ENCODE measurements around the gene SCO2. TPM values are rescaled to one million over a fixed set of nuclear protein-coding genes. Genes with fewer than 3 reads are reported as not detected.
A peak's percentile ranks its signal among the peaks of the same experiment; 100 is the strongest.

SCO2 gene
- total and polyA plus RNA-seq, 11 donors = 0.67 to 2.6 (median 1.1) TPM; not detected in 6

DNA sequence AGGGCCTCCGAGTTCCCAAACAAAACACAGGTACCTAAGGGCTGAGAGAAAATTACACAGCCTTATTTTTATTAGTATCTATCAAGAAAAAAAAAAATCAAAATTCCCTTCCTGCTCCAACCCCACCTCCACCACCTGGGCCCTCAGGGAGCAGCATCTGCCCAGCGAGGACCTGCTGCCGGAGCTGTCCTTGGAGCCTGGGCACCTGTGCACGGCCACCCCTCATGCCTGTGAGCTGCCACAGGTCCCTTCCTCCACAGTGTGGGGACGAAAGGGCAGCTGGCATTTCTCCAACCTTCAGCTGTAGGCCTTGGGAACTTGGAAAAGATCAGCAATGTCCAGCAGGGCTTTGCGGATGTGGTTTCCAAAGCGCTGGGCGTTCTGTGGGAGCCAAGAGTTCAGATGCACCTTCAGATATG lies 43.7 kb upstream of the SCO2 start:
- no peaks in the 10 kb centered on the region for H3K9me3 ChIP-seq
- H3K27ac ChIP-seq = no peak overlapping the region
- H3K36me3 ChIP-seq = peaks cover 0 to 69% (median 63%) of the 10 kb centered on the region in 9 donors
- peaks cover 0 to 26% (median 0%) of the 10 kb centered on the region in 12 donors for H3K4me1 ChIP-seq
- WGBS, 4 donors = 66 to 79% (median 76%) methylated on average over 8 of the region's 8 CpGs
- intact Hi-C loops (cut with DNase I) = no loop called here
- no peak overlapping the region for H3K4me3 ChIP-seq
- ATAC-seq = peak in 1 of 4 donors; percentile 7
- no peak for DNase-seq
- H3K27me3 ChIP-seq = no peaks in the 10 kb centered on the region
- TF ChIP-seq, protein P1, sequence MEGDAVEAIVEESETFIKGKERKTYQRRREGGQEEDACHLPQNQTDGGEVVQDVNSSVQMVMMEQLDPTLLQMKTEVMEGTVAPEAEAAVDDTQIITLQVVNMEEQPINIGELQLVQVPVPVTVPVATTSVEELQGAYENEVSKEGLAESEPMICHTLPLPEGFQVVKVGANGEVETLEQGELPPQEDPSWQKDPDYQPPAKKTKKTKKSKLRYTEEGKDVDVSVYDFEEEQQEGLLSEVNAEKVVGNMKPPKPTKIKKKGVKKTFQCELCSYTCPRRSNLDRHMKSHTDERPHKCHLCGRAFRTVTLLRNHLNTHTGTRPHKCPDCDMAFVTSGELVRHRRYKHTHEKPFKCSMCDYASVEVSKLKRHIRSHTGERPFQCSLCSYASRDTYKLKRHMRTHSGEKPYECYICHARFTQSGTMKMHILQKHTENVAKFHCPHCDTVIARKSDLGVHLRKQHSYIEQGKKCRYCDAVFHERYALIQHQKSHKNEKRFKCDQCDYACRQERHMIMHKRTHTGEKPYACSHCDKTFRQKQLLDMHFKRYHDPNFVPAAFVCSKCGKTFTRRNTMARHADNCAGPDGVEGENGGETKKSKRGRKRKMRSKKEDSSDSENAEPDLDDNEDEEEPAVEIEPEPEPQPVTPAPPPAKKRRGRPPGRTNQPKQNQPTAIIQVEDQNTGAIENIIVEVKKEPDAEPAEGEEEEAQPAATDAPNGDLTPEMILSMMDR (IDR thresholded peaks at IDR 0.05) = no peak
- TF ChIP-seq POLR2A (IDR thresholded peaks at IDR 0.05) = no peak

DNA sequence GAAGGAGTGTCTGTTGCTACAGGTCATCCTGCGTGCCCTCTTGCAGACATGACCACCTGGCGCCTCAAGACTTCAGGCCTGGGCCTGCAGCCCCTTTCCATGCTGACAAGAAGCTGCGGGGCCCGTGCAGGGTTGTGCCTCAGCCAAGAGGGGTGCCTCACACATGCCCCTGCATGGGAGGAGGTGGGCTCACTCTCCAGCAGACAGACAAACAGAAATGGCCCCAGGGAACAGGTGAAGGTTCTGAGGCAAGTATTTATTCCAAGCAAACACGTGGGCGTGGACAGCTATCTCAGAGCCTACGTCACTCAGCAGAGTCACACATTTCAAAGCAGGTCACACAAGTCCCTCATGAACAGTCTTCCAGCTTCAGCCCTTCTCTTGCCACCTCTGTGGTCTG lies 43.2 kb upstream of the SCO2 start:
- DNase-seq = no peak
- H3K9me3 ChIP-seq = no peaks in the 10 kb centered on the region
- peaks cover 0 to 26% (median 1%) of the 10 kb centered on the region in 12 donors for H3K4me1 ChIP-seq
- intact Hi-C loops (cut with DNase I) = no loop called here
- 67 to 81% (median 79%) methylated on average over 6 to 7 of the region's 7 CpGs for WGBS, 4 donors
- no peaks in the 10 kb centered on the region for H3K27me3 ChIP-seq
- ATAC-seq = peak in 2 of 4 donors; percentile 18 to 29
- H3K4me3 ChIP-seq = no peak overlapping the region
- no peak overlapping the region for H3K27ac ChIP-seq
- H3K36me3 ChIP-seq = peaks cover 0 to 65% (median 59%) of the 10 kb centered on the region in 9 donors
- no peak for TF ChIP-seq POLR2A (IDR thresholded peaks at IDR 0.05)
- TF ChIP-seq, protein P1 (IDR thresholded peaks at IDR 0.05) = no peak

DNA sequence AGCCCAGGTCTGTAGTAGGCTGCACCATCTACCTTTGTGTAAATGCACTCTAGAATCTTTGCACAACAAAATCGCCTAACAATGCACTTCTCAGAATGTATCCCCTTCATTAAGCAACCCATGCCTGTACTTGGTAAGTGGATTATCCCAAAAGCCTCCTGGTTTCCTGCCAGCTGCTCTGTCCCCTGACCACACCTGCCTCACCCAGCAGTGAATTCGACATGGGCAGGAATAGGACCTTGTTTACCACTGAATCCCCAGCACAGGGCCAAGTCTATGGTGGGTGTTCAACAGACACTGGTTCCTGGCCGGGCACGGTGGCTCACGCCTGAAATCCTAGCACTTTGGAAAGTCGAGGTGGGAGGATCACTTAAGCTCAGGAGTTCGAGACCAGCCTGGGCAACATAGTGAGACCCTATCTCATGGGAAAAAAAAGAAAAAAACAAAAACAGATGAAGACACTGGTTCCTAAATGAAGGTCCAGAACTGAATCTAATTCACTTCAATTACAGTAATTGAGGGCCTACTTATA lies 42.4 kb upstream of the SCO2 start:
- TF ChIP-seq POLR2A (IDR thresholded peaks at IDR 0.05) = no peak
- TF ChIP-seq, protein P1 (IDR thresholded peaks at IDR 0.05) = no peak
- intact Hi-C loops (cut with DNase I) = no loop called here
- no peak overlapping the region for H3K4me3 ChIP-seq
- WGBS, 4 donors = 88 to 94% (median 93%) methylated on average over 7 of the region's 7 CpGs
- H3K9me3 ChIP-seq = no peaks in the 10 kb centered on the region
- no peaks in the 10 kb centered on the region for H3K27me3 ChIP-seq
- H3K36me3 ChIP-seq = peaks cover 0 to 57% (median 51%) of the 10 kb centered on the region in 9 donors
- H3K4me1 ChIP-seq = peaks cover 0 to 29% (median 7%) of the 10 kb centered on the region in 12 donors
- no peak for DNase-seq
- no peak overlapping the region for H3K27ac ChIP-seq
- ATAC-seq = no peak

DNA sequence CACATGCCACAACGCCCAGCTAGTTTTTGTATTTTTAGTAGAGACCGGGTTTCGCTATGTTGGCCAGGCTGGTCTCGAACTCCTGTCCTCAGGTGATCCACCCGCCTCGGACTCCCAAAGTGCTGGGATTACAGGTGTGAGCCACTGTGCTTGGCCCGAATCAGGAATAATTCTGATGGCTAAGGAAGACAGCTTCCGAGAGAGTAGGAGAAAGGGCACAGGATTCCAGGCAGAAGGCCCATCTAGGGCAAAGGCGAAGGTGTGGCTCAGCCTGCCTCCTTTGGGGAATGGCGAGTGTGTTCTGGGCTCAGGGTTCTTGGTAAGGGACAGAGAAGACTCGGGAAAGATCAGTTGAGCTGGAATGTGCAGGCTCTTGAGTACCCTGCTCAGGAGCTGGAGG lies 38.9 kb upstream of the SCO2 start:
- Histone ChIP-seq H3K36me3 (peaks cover 0 to 22% (median 18%) of the 10 kb centered on the region in 9 donors), H3K27ac (peak overlapping the region in 10 of 12 donors; percentile 65 to 96 (median 86)), H3K4me3 (peak overlapping the region in 2 of 12 donors; percentile 62 to 65), H3K9me3 (no peaks in the 10 kb centered on the region), H3K27me3 (no peaks in the 10 kb centered on the region), H3K4me1 (peaks cover 0 to 17% (median 7%) of the 10 kb centered on the region in 12 donors)
- WGBS, 4 donors = 85 to 92% (median 87%) methylated on average over 11 of the region's 11 CpGs
- intact Hi-C loops (cut with DNase I) = loop anchor here in 2 of 10 donors (5.0 kb wide), 2 partner anchors 37 to 57 kb away; partner anchors contain the start of genes LMF2 (in 1 of the 2), NCAPH2 (in 1 of the 2) and SCO2 (in 1 of the 2)
- TF ChIP-seq POLR2A (IDR thresholded peaks at IDR 0.05) = no peak
- TF ChIP-seq, protein P1 (IDR thresholded peaks at IDR 0.05) = no peak
- ATAC-seq (peak in 1 of 4 donors; percentile 10), DNase-seq (no peak)

Measured in heart left ventricle (tissue), 16 donors.